ENCODE data around the gene GTF2H4. TPM values are rescaled to one million over a fixed set of nuclear protein-coding genes. Genes with fewer than 3 reads are reported as not detected.
"Not testable (repeated sequence)": the region's sequence is repeated elsewhere in the genome, so short reads cannot be mapped to it uniquely, and the experiment has no call there.

Gene GTF2H4
- polyA plus RNA-seq, 1 donor, result 24.4 TPM

- DNase-seq; H3K27me3 ChIP-seq (ENCODE audit: control insufficient read depth, insufficient read depth, low read length); H3K36me3 ChIP-seq (ENCODE audit: control insufficient read depth, insufficient read depth, low read length); H3K27ac ChIP-seq (ENCODE audit: low read length); H3K4me1 ChIP-seq (ENCODE audit: control insufficient read depth, insufficient read depth, low read length); H3K4me3 ChIP-seq (ENCODE audit: low read length): not testable (repeated sequence)
- WGBS (ENCODE audit: insufficient coverage, low lambda C conversion rate), result no CpG with 5 or more reads among the region's 3 CpGs
- H3K9me3 ChIP-seq (ENCODE audit: control insufficient read depth, low read depth, low read length), result peaks cover 14% of the 10 kb centered on the region
Measured at GRCh38 chr6:30873795-30874194, 34.2 kb upstream of the GTF2H4 start.

- 100% methylated on average over 1 of the region's 18 CpGs for WGBS (ENCODE audit: insufficient coverage, low lambda C conversion rate)
- H3K36me3 ChIP-seq (ENCODE audit: control insufficient read depth, insufficient read depth, low read length), result no peaks in the 10 kb centered on the region
- H3K4me1 ChIP-seq (ENCODE audit: control insufficient read depth, insufficient read depth, low read length), result peaks cover 4% of the 10 kb centered on the region
- no peak for DNase-seq
- no peaks in the 10 kb centered on the region for H3K27me3 ChIP-seq (ENCODE audit: control insufficient read depth, insufficient read depth, low read length)
- no peak overlapping the region for H3K27ac ChIP-seq (ENCODE audit: low read length)
- H3K9me3 ChIP-seq (ENCODE audit: control insufficient read depth, low read depth, low read length), result peaks cover 7% of the 10 kb centered on the region
- no peak overlapping the region for H3K4me3 ChIP-seq (ENCODE audit: low read length)
Measured at GRCh38 chr6:30875244-30876038, 32.6 kb upstream of the GTF2H4 start.

- Histone ChIP-seq H3K36me3 (ENCODE audit: control insufficient read depth, insufficient read depth, low read length) (no peaks in the 10 kb centered on the region), H3K4me1 (ENCODE audit: control insufficient read depth, insufficient read depth, low read length) (peaks cover 4% of the 10 kb centered on the region), H3K27me3 (ENCODE audit: control insufficient read depth, insufficient read depth, low read length) (no peaks in the 10 kb centered on the region), H3K27ac (ENCODE audit: low read length) (peak overlapping the region; percentile 6), H3K4me3 (ENCODE audit: low read length) (no peak overlapping the region), H3K9me3 (ENCODE audit: control insufficient read depth, low read depth, low read length) (peaks cover 6% of the 10 kb centered on the region)
- DNase-seq, result peak in 1 of 2 donors; percentile 31
- no CpG with 5 or more reads among the region's 4 CpGs for WGBS (ENCODE audit: insufficient coverage, low lambda C conversion rate)
Measured at GRCh38 chr6:30876039-30876730, 31.8 kb upstream of the GTF2H4 start.

GRCh38 chr6:30877419-30878262 lies 30.4 kb upstream of the GTF2H4 start:
- Histone ChIP-seq H3K9me3 (ENCODE audit: control insufficient read depth, low read depth, low read length) (peaks cover 2% of the 10 kb centered on the region), H3K27me3 (ENCODE audit: control insufficient read depth, insufficient read depth, low read length) (no peaks in the 10 kb centered on the region), H3K4me1 (ENCODE audit: control insufficient read depth, insufficient read depth, low read length) (peaks cover 15% of the 10 kb centered on the region), H3K4me3 (ENCODE audit: low read length) (peak overlapping the region; percentile 22), H3K36me3 (ENCODE audit: control insufficient read depth, insufficient read depth, low read length) (no peaks in the 10 kb centered on the region), H3K27ac (ENCODE audit: low read length) (peak overlapping the region; percentile 40)
- peak; percentile 82 to 89 for DNase-seq
- 0% methylated on average over 1 of the region's 15 CpGs for WGBS (ENCODE audit: insufficient coverage, low lambda C conversion rate)

- Histone ChIP-seq H3K27ac (ENCODE audit: low read length) (no peak overlapping the region), H3K36me3 (ENCODE audit: control insufficient read depth, insufficient read depth, low read length) (no peaks in the 10 kb centered on the region), H3K4me1 (ENCODE audit: control insufficient read depth, insufficient read depth, low read length) (peaks cover 21% of the 10 kb centered on the region), H3K4me3 (ENCODE audit: low read length) (no peak overlapping the region), H3K9me3 (ENCODE audit: control insufficient read depth, low read depth, low read length) (peaks cover 2% of the 10 kb centered on the region), H3K27me3 (ENCODE audit: control insufficient read depth, insufficient read depth, low read length) (no peaks in the 10 kb centered on the region)
- no peak for DNase-seq
- no CpG with 5 or more reads among the region's 8 CpGs for WGBS (ENCODE audit: insufficient coverage, low lambda C conversion rate)
Measured at GRCh38 chr6:30879684-30880427, 28.2 kb upstream of the GTF2H4 start.

- H3K27ac ChIP-seq (ENCODE audit: low read length), result peak overlapping the region; percentile 94
- H3K27me3 ChIP-seq (ENCODE audit: control insufficient read depth, insufficient read depth, low read length), result no peaks in the 10 kb centered on the region
- WGBS (ENCODE audit: insufficient coverage, low lambda C conversion rate), result 86% methylated on average over 3 of the region's 16 CpGs
- no peaks in the 10 kb centered on the region for H3K36me3 ChIP-seq (ENCODE audit: control insufficient read depth, insufficient read depth, low read length)
- H3K4me1 ChIP-seq (ENCODE audit: control insufficient read depth, insufficient read depth, low read length), result peaks cover 30% of the 10 kb centered on the region
- no peak overlapping the region for H3K4me3 ChIP-seq (ENCODE audit: low read length)
- peaks cover 2% of the 10 kb centered on the region for H3K9me3 ChIP-seq (ENCODE audit: control insufficient read depth, low read depth, low read length)
- DNase-seq, result no peak
Measured at GRCh38 chr6:30880698-30881252, 27.2 kb upstream of the GTF2H4 start.

- Histone ChIP-seq H3K9me3 (ENCODE audit: control insufficient read depth, low read depth, low read length) (peaks cover 2% of the 10 kb centered on the region), H3K27me3 (ENCODE audit: control insufficient read depth, insufficient read depth, low read length) (no peaks in the 10 kb centered on the region), H3K27ac (ENCODE audit: low read length) (peak overlapping the region; percentile 94), H3K4me3 (ENCODE audit: low read length) (no peak overlapping the region), H3K4me1 (ENCODE audit: control insufficient read depth, insufficient read depth, low read length) (peaks cover 38% of the 10 kb centered on the region), H3K36me3 (ENCODE audit: control insufficient read depth, insufficient read depth, low read length) (no peaks in the 10 kb centered on the region)
- DNase-seq, result peak in 1 of 2 donors; percentile 31
- WGBS (ENCODE audit: insufficient coverage, low lambda C conversion rate), result 100% methylated on average over 4 of the region's 14 CpGs
Measured at GRCh38 chr6:30881392-30882203, 26.4 kb upstream of the GTF2H4 start.

GRCh38 chr6:30882204-30882758 lies 25.7 kb upstream of the GTF2H4 start:
- DNase-seq, result no peak
- no CpG with 5 or more reads among the region's 8 CpGs for WGBS (ENCODE audit: insufficient coverage, low lambda C conversion rate)
- H3K36me3 ChIP-seq (ENCODE audit: control insufficient read depth, insufficient read depth, low read length), result no peaks in the 10 kb centered on the region
- no peaks in the 10 kb centered on the region for H3K27me3 ChIP-seq (ENCODE audit: control insufficient read depth, insufficient read depth, low read length)
- H3K4me1 ChIP-seq (ENCODE audit: control insufficient read depth, insufficient read depth, low read length), result peaks cover 42% of the 10 kb centered on the region
- H3K9me3 ChIP-seq (ENCODE audit: control insufficient read depth, low read depth, low read length), result peaks cover 2% of the 10 kb centered on the region
- peak overlapping the region; percentile 94 for H3K27ac ChIP-seq (ENCODE audit: low read length)
- H3K4me3 ChIP-seq (ENCODE audit: low read length), result no peak overlapping the region

Measured in large intestine (tissue), 3 donors.